Skeletal muscle tissue (tissue), 4 donors: ENCODE data around the gene OSBPL1A. TPM values are rescaled to one million over a fixed set of nuclear protein-coding genes. Genes with fewer than 3 reads are reported as not detected.

ENCODE experiments used
- H3K27ac ChIP-seq: one replicate; pipeline ENCODE4 v1.7.0; 2013; ENCODE audit warnings: mild to moderate bottlenecking, low read depth, low read length, inconsistent platforms
- H3K27me3 ChIP-seq, 3 donors: one replicate each; pipeline ENCODE4 v1.7.0; 2013; ENCODE audit warnings: low read length in 3 of 3; ENCODE audit not compliant: control insufficient read depth in 3 of 3, insufficient read depth in 3 of 3
- H3K36me3 ChIP-seq, 3 donors: one replicate each; pipeline ENCODE4 v1.7.0; 2013; ENCODE audit warnings: low read length in 3 of 3; ENCODE audit not compliant: control insufficient read depth in 3 of 3, insufficient read depth in 3 of 3
- H3K4me1 ChIP-seq, 3 donors: one replicate each; pipeline ENCODE4 v1.7.0; 2013; ENCODE audit warnings: low read length in 3 of 3, mild to moderate bottlenecking in 3 of 3; ENCODE audit not compliant: control insufficient read depth in 3 of 3, insufficient read depth in 3 of 3
- H3K4me3 ChIP-seq, 3 donors: one replicate each; pipeline ENCODE4 v1.7.0; 2013; ENCODE audit warnings: low read length in 3 of 3
- H3K9ac ChIP-seq, 3 donors: one replicate each; pipeline ENCODE4 v1.7.0; 2013; ENCODE audit warnings: low read length in 3 of 3, mild to moderate bottlenecking in 3 of 3, moderate library complexity in 2 of 3, low read depth in 1 of 3
- H3K9me3 ChIP-seq, 3 donors: one replicate each; pipeline ENCODE4 v1.7.0; 2013; ENCODE audit warnings: low read length in 3 of 3; ENCODE audit not compliant: control insufficient read depth in 3 of 3
- total RNA-seq: library from RNA; depleted of rRNA; stranded (reverse); fragments of >200 nt; gene quantifications from one replicate; pipeline ENCODE4 v1.2.3, GENCODE V29; 2014
- donor health status: Osteomylitis.

The OSBPL1A gene
- total RNA-seq, 1 donor from 2014 or later = 33.9 TPM

GRCh38 chr18:24266131-24266530 is 131.5 kb downstream of the OSBPL1A start:
- H3K9ac ChIP-seq = no peak overlapping the region
- peaks cover 0 to 2% (median 0%) of the 10 kb centered on the region in 3 donors for H3K36me3 ChIP-seq
- no peaks in the 10 kb centered on the region for H3K9me3 ChIP-seq
- no peak overlapping the region for H3K4me3 ChIP-seq
- H3K27ac ChIP-seq = no peak overlapping the region
- peaks cover 11 to 26% (median 15%) of the 10 kb centered on the region in 3 donors for H3K4me1 ChIP-seq
- no peaks in the 10 kb centered on the region for H3K27me3 ChIP-seq

GRCh38 chr18:24265502-24266064 is 132.0 kb downstream of the OSBPL1A start:
- Histone ChIP-seq H3K4me1 (peaks cover 11 to 27% (median 15%) of the 10 kb centered on the region in 3 donors), H3K27me3 (no peaks in the 10 kb centered on the region), H3K9ac (no peak overlapping the region), H3K9me3 (no peaks in the 10 kb centered on the region), H3K27ac (no peak overlapping the region), H3K4me3 (no peak overlapping the region), H3K36me3 (peaks cover 0 to 2% (median 0%) of the 10 kb centered on the region in 3 donors)

GRCh38 chr18:24263050-24263449 is 134.6 kb downstream of the OSBPL1A start:
- no peaks in the 10 kb centered on the region for H3K27me3 ChIP-seq
- H3K4me3 ChIP-seq = no peak overlapping the region
- peaks cover 0 to 2% (median 0%) of the 10 kb centered on the region in 3 donors for H3K36me3 ChIP-seq
- H3K9ac ChIP-seq = no peak overlapping the region
- H3K4me1 ChIP-seq = peaks cover 11 to 17% (median 15%) of the 10 kb centered on the region in 3 donors
- no peaks in the 10 kb centered on the region for H3K9me3 ChIP-seq
- H3K27ac ChIP-seq = peak overlapping the region; percentile 39

DNA sequence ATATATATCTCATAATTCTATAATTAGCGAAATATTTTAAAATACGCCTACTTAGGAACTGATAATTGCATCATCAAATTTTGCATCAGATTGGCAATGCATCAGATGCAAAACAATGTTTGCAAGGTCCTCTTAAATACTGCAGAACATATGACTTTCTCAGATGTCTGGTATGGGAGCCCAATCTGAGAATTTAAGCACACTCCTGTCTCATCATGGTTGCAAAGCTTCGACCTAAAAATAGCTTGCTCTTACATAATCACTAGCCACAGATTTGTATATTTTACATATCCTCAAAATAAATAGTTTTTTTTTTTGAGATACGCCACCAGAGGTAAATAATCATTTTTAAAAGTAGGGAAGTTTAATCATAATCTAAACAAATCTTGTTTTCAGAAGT is 135.5 kb downstream of the OSBPL1A start:
- Histone ChIP-seq H3K27ac (peak overlapping the region; percentile 39), H3K4me3 (no peak overlapping the region), H3K36me3 (peaks cover 0 to 2% (median 0%) of the 10 kb centered on the region in 3 donors), H3K9ac (no peak overlapping the region), H3K9me3 (no peaks in the 10 kb centered on the region), H3K4me1 (peaks cover 11 to 17% (median 15%) of the 10 kb centered on the region in 3 donors), H3K27me3 (no peaks in the 10 kb centered on the region)

DNA sequence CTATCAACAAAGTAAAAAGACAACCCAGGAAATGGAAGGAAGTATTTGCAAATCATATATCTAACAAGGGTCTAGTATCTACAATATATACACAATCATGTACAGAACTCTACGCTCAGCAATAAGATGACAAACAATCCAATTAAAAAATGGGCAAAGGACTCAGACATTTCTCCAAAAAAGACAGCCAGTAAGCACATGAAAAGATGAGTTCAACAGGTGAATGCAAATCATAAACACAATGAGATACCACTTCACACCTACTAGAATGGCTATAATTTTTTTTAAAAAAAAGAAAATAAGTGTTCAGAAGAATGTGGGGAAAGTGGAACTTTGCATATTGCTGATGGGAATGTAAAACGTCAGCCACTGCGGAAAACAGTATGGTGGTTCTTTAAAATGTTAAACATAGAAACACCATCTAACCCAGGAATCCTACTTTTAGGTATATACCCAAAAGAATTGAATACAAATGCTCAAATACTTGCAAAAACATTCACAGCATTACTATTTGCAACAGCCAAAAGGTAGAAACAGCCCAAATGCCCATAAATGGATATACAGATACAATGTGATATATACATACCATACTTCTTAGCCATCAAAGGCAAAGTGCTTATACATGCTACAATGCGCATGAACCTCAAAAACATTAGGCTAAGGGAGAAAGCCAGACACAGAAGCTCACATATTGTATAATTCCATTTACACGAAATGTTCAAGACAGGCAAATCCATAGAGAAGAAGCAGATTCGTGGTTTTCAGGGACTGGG is 137.6 kb downstream of the OSBPL1A start:
- peaks cover 11 to 17% (median 13%) of the 10 kb centered on the region in 3 donors for H3K4me1 ChIP-seq

GRCh38 chr18:24254071-24254470 is 143.6 kb downstream of the OSBPL1A start:
- H3K36me3 ChIP-seq = no peaks in the 10 kb centered on the region
- no peak overlapping the region for H3K4me3 ChIP-seq
- no peaks in the 10 kb centered on the region for H3K9me3 ChIP-seq
- no peak overlapping the region for H3K9ac ChIP-seq
- no peak overlapping the region for H3K27ac ChIP-seq
- no peaks in the 10 kb centered on the region for H3K27me3 ChIP-seq
- H3K4me1 ChIP-seq = peaks cover 7 to 20% (median 13%) of the 10 kb centered on the region in 3 donors

More for the DNA sequence above, 137.6 kb downstream of the OSBPL1A start:
- no peak overlapping the region for H3K27ac ChIP-seq
- H3K9ac ChIP-seq = no peak overlapping the region
- no peak overlapping the region for H3K4me3 ChIP-seq
- no peaks in the 10 kb centered on the region for H3K36me3 ChIP-seq
- no peaks in the 10 kb centered on the region for H3K9me3 ChIP-seq
- no peaks in the 10 kb centered on the region for H3K27me3 ChIP-seq

GRCh38 chr18:24249716-24250115 is 147.9 kb downstream of the OSBPL1A start:
- Histone ChIP-seq H3K36me3 (no peaks in the 10 kb centered on the region), H3K9ac (no peak overlapping the region), H3K27ac (no peak overlapping the region), H3K9me3 (no peaks in the 10 kb centered on the region), H3K4me3 (no peak overlapping the region), H3K27me3 (no peaks in the 10 kb centered on the region), H3K4me1 (peaks cover 8 to 20% (median 13%) of the 10 kb centered on the region in 3 donors)

- H3K9ac ChIP-seq = no peak overlapping the region
- H3K27me3 ChIP-seq = no peaks in the 10 kb centered on the region
- H3K4me3 ChIP-seq = no peak overlapping the region
- no peak overlapping the region for H3K27ac ChIP-seq
- no peaks in the 10 kb centered on the region for H3K36me3 ChIP-seq
- H3K4me1 ChIP-seq = peaks cover 11 to 20% (median 13%) of the 10 kb centered on the region in 3 donors
- no peaks in the 10 kb centered on the region for H3K9me3 ChIP-seq
Observed at GRCh38 chr18:24248359-24248758, 149.3 kb downstream of the OSBPL1A start.

DNA sequence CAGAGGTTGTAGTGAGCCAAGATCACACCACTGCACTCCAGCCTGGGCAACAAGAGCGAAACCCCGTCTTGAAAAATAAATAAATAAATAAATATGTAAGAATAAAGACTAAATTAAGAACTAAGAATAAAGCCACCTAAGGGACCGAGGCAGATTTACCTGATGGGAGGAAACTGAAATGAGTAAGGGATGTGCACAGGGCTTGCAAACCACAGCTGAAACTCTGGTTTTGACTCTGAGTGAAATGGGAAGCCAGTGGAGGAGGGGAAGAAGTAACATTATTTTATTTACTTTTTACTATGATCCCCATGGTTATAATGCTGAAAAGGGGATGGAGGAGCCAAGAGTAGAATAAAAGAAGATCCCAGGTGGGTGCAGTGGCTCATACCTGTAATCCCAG is 151.5 kb downstream of the OSBPL1A start:
- no peak overlapping the region for H3K27ac ChIP-seq
- H3K4me1 ChIP-seq = peaks cover 7 to 17% (median 11%) of the 10 kb centered on the region in 3 donors
- H3K9me3 ChIP-seq = no peaks in the 10 kb centered on the region

GRCh38 chr18:24244698-24245097 is 152.9 kb downstream of the OSBPL1A start:
- Histone ChIP-seq H3K9ac (no peak overlapping the region), H3K36me3 (no peaks in the 10 kb centered on the region), H3K27ac (no peak overlapping the region), H3K4me1 (peaks cover 4 to 8% (median 4%) of the 10 kb centered on the region in 3 donors), H3K27me3 (no peaks in the 10 kb centered on the region), H3K9me3 (no peaks in the 10 kb centered on the region), H3K4me3 (no peak overlapping the region)

More for the DNA sequence above, 151.5 kb downstream of the OSBPL1A start:
- Histone ChIP-seq H3K4me3 (no peak overlapping the region), H3K9ac (no peak overlapping the region), H3K36me3 (no peaks in the 10 kb centered on the region), H3K27me3 (no peaks in the 10 kb centered on the region)
